GDM1 (cell line): ENCODE measurements around the gene NBEAL2.

ENCODE experiments used
- DNase-seq: peaks from one replicate; lab custom pipeline; 2025; lab: John Stamatoyannopoulos, UW

Gene NBEAL2

GRCh38 chr3:47000198-47000815 lies 20.8 kb downstream of the NBEAL2 start:
- DNase-seq: no peak

GRCh38 chr3:47000922-47001730 lies 21.7 kb downstream of the NBEAL2 start:
- no peak for DNase-seq

GRCh38 chr3:47001731-47002170 lies 22.3 kb downstream of the NBEAL2 start:
- no peak for DNase-seq

- no peak for DNase-seq
Observed at GRCh38 chr3:47002171-47003055, 22.9 kb downstream of the NBEAL2 start.

GRCh38 chr3:47003056-47003410 lies 23.6 kb downstream of the NBEAL2 start:
- DNase-seq: no peak

- no peak for DNase-seq
Observed at GRCh38 chr3:47003461-47004368, 24.2 kb downstream of the NBEAL2 start.

- DNase-seq: no peak
Observed at GRCh38 chr3:47004369-47005211, 25.1 kb downstream of the NBEAL2 start.

GRCh38 chr3:47005212-47006144 lies 26.0 kb downstream of the NBEAL2 start:
- no peak for DNase-seq

GRCh38 chr3:47006145-47006651 lies 26.7 kb downstream of the NBEAL2 start:
- DNase-seq: no peak

- DNase-seq: no peak
Observed at GRCh38 chr3:47007001-47007400, 27.5 kb downstream of the NBEAL2 start.

- DNase-seq: no peak
Observed at GRCh38 chr3:47007482-47008233, 28.2 kb downstream of the NBEAL2 start.

GRCh38 chr3:47008234-47008796 lies 28.8 kb downstream of the NBEAL2 start:
- no peak for DNase-seq

- no peak for DNase-seq
Observed at GRCh38 chr3:47008851-47009224, 29.4 kb downstream of the NBEAL2 start.

GRCh38 chr3:47009225-47010110 lies 30.0 kb downstream of the NBEAL2 start:
- no peak for DNase-seq

GRCh38 chr3:47010111-47010712 lies 30.7 kb downstream of the NBEAL2 start:
- no peak for DNase-seq

- no peak for DNase-seq
Observed at GRCh38 chr3:47010910-47011309, 31.4 kb downstream of the NBEAL2 start.

GRCh38 chr3:47011371-47011770 lies 31.9 kb downstream of the NBEAL2 start:
- DNase-seq: no peak
